K562 (cell line): ENCODE results near the gene GNAI1. TPM values are rescaled to one million over a fixed set of nuclear protein-coding genes. Genes with fewer than 3 reads are reported as not detected.

Experiments
- ATAC-seq: fragments of 200-7000 bp; cut with Tn5 transposase; 3 replicates; pipeline ENCODE4 v1.9.1; 2020; ENCODE audit warnings: moderate library complexity
- BruUV-seq: library from RNA; stranded (reverse); fragments of 400-500 nt; replicated peaks from 2 replicates; lab custom pipeline; 2021; lab: Mats Ljungman, UMichigan
- CTCF ChIA-PET: fragments of 300-600 bp; formaldehyde crosslinking; extraction: SDS; loops from one replicate; lab custom pipeline; 2021; ENCODE audit warnings: low intra/inter-chr PET ratio; lab: Yijun Ruan, JAX
- POLR2A ChIA-PET: fragments of 300-600, 350-650 bp; sonication (Branson Sonifier 250); formaldehyde crosslinking; extraction: SDS; loops from one replicate; lab custom pipeline; 2021; ENCODE audit warnings: antibody characterized with exemption, inconsistent platforms; lab: Yijun Ruan, JAX
- DNase-seq, 4 experiments: peaks; one replicate each; pipeline versions ENCODE4 v3.0.0 to v3.0.0-alpha.2; 2011 to 2018; ENCODE audit warnings: low spot score in 3 of 4, mixed read lengths in 3 of 4; ENCODE audit errors: extremely low read depth in 1 of 4
- FAIRE-seq: peaks from 2 replicates; lab custom pipeline; 2011; peaks lifted over from hg19 to GRCh38; lab: Jason Lieb, UNC
- H2AFZ ChIP-seq: 2 replicates; pipeline ENCODE4 v1.6.0; 2011; ENCODE audit warnings: low read depth, low read length, control low read depth, inconsistent platforms
- H3K27ac ChIP-seq: fragments of 200-600 bp; 3 replicates; pipeline ENCODE4 v1.8.0; 2011; ENCODE audit warnings: low read depth, mild to moderate bottlenecking, control low read depth, inconsistent platforms, low read length, moderate library complexity, mixed read lengths; ENCODE audit errors: extremely low read depth
- H3K27me3 ChIP-seq, 2 experiments: fragments of 300-600 bp in 1 of 2; 2 replicates in 1 of 2; 3 replicates in 1 of 2; pipeline versions ENCODE4 v1.6.0 to v1.8.0; 2011; ENCODE audit warnings: inconsistent platforms in 2 of 2, low read length in 2 of 2, mild to moderate bottlenecking in 1 of 2, mixed read lengths in 1 of 2, moderate library complexity in 1 of 2; ENCODE audit not compliant: control insufficient read depth in 2 of 2, insufficient read depth in 2 of 2
- H3K36me3 ChIP-seq: fragments of 300-600 bp; 3 replicates; pipeline ENCODE4 v1.8.0; 2011; ENCODE audit warnings: mild to moderate bottlenecking, low read length, inconsistent platforms; ENCODE audit not compliant: control insufficient read depth, insufficient read depth
- H3K4me1 ChIP-seq, 2 experiments: fragments of 200-600 bp in 1 of 2; replicated peaks in 1 of 2; 2 replicates in 1 of 2; 3 replicates in 1 of 2; pipeline versions ENCODE4 v1.5.1 to v1.8.0; 2011; ENCODE audit warnings: inconsistent platforms in 2 of 2, low read length in 2 of 2, mild to moderate bottlenecking in 1 of 2, mixed read lengths in 1 of 2, moderate library complexity in 1 of 2; ENCODE audit not compliant: control insufficient read depth in 2 of 2, insufficient read depth in 2 of 2
- H3K4me2 ChIP-seq: 2 replicates; pipeline ENCODE4 v1.6.1; 2011; ENCODE audit warnings: low read length, control low read depth, inconsistent platforms, mixed read lengths; ENCODE audit not compliant: insufficient read depth
- H3K4me3 ChIP-seq: fragments of 200-600 bp; sonication (generic), shearing (Covaris generic); 2 replicates; pipeline ENCODE4 v1.5.1; 2016; ENCODE audit warnings: control low read depth, inconsistent platforms
- H3K79me2 ChIP-seq: fragments of 200-600 bp; 3 replicates; pipeline ENCODE4 v1.8.0; 2011; ENCODE audit warnings: low read length, inconsistent platforms; ENCODE audit not compliant: control insufficient read depth, insufficient read depth
- H3K9ac ChIP-seq, 2 experiments: 2 replicates each; pipeline versions ENCODE4 v1.6.0 to v1.6.1; 2011; ENCODE audit warnings: low read depth in 2 of 2, low read length in 2 of 2, control low read depth in 1 of 2, inconsistent platforms in 1 of 2, mild to moderate bottlenecking in 1 of 2, mixed read lengths in 1 of 2; ENCODE audit not compliant: insufficient read depth in 1 of 2
- H3K9me1 ChIP-seq: one replicate; pipeline ENCODE4 v1.6.0; 2011; ENCODE audit warnings: inconsistent platforms, mild to moderate bottlenecking, low read length, moderate library complexity; ENCODE audit not compliant: control insufficient read depth, insufficient read depth
- H3K9me3 ChIP-seq: replicated peaks from 2 replicates; pipeline ENCODE4 v1.5.1; 2011; ENCODE audit warnings: low read depth, low read length, inconsistent platforms; ENCODE audit not compliant: control insufficient read depth, insufficient read depth
- H4K20me1 ChIP-seq: replicated peaks from 2 replicates; pipeline ENCODE4 v1.6.1; 2011; ENCODE audit warnings: low read length, inconsistent platforms, mixed read lengths; ENCODE audit not compliant: control insufficient read depth, insufficient read depth
- DDX20 ChIP-seq: fragments of 450-650 bp; IDR thresholded peaks from 2 replicates; pipeline ENCODE4 v1.6.1; 2016; ENCODE audit warnings: missing genetic modification characterization, low read depth, mild to moderate bottlenecking, missing compliant biosample characterization, moderate library complexity
- E2F1 ChIP-seq: sonication (generic); formaldehyde crosslinking; IDR thresholded peaks from 2 replicates; pipeline ENCODE4 v1.8.1; 2023; ENCODE audit warnings: mild to moderate bottlenecking, missing genetic modification reagents, moderate library complexity
- PCBP1 ChIP-seq: fragments of 200-400 bp; formaldehyde crosslinking; IDR thresholded peaks from 2 replicates; pipeline ENCODE4 v1.6.1; 2018; ENCODE audit warnings: mild to moderate bottlenecking, low read depth, low read length; ENCODE audit not compliant: poor library complexity, severe bottlenecking
- POLR2AphosphoS5 ChIP-seq: IDR thresholded peaks from 2 replicates; pipeline ENCODE4 v1.6.1; 2011; ENCODE audit warnings: mild to moderate bottlenecking, low read depth, low read length, moderate library complexity; ENCODE audit not compliant: control insufficient read depth, insufficient read depth
- PTTG1 ChIP-seq: fragments of 450-650 bp; IDR thresholded peaks from 2 replicates; pipeline ENCODE4 v1.6.1; 2016; ENCODE audit warnings: low read depth, mild to moderate bottlenecking, missing genetic modification characterization, missing compliant biosample characterization
- YY1 ChIP-seq, 3 experiments: IDR thresholded peaks; 2 replicates each; pipeline ENCODE4 v1.6.1; 2011; ENCODE audit warnings: low read length in 2 of 3, mild to moderate bottlenecking in 2 of 3, moderate library complexity in 2 of 3, borderline replicate concordance in 1 of 3, control low read depth in 1 of 3, low read depth in 1 of 3; ENCODE audit not compliant: insufficient read depth in 3 of 3, insufficient replicate concordance in 2 of 3, control insufficient read depth in 1 of 3, insufficient read length in 1 of 3; ENCODE audit errors: extremely low read depth in 1 of 3
- ZNF274 ChIP-seq: IDR thresholded peaks from 2 replicates; pipeline ENCODE4 v1.6.1; 2011; ENCODE audit warnings: low read depth, mild to moderate bottlenecking, low read length, moderate library complexity, borderline replicate concordance
- ZNF780A ChIP-seq: fragments of 250-450 bp; sonication (Bioruptor Pico); IDR thresholded peaks from 2 replicates; pipeline ENCODE4 v1.5.0; 2021; ENCODE audit warnings: mild to moderate bottlenecking
- WGBS: fragments of 100-300 bp; shearing (Covaris generic); methylation state at CpG from one replicate; pipeline ENCODE4 v1.1.6; 2016; ENCODE audit warnings: low coverage, mixed read lengths; ENCODE audit not compliant: insufficient coverage; ENCODE audit errors: missing lambda C conversion rate; 5-methylcytosine and 5-hydroxymethylcytosine counted together
- in situ Hi-C: fragments of 300-500 bp; cut with MboI; formaldehyde crosslinking; loops from 4 replicates; pipeline ENCODE4 v1.15.0; 2018; ENCODE audit warnings: inconsistent platforms, mixed read lengths
- intact Hi-C: fragments of 100-400 bp; cut with micrococcal nuclease; formaldehyde crosslinking; loops from 2 replicates; pipeline ENCODE4 v1.14.2; 2022
- polyA plus RNA-seq, 8 experiments: library from polyadenylated mRNA; depleted of rRNA in 4 of 8; stranded (reverse) in 5 of 8; unstranded in 3 of 8; fragments of >200 nt; fragmentation: Nextera tagmentation in 2 of 8; fragmentation: Illumina TruSeq in 1 of 8; extraction: Ambion mirVana in 2 of 8; extraction: Trizol in 1 of 8; gene quantifications; 2 replicates each; pipeline versions ENCODE4 v1.2.1 to v1.2.3, GENCODE V29; 2011 to 2014; ENCODE audit warnings: inconsistent platforms in 1 of 8, missing spikeins in 1 of 8
- total RNA-seq, 7 experiments: library from RNA; depleted of rRNA in 6 of 7; stranded (reverse); fragments of >200 nt in 6 of 7; fragmentation: Illumina TruSeq in 2 of 7; extraction: Trizol in 2 of 7; gene quantifications; 2 replicates each; pipeline versions ENCODE4 v1.2.1 to v1.2.3, GENCODE V29; 2011 to 2021; ENCODE audit warnings: low replicate concordance in 1 of 7
- TF ChIP-seq, protein P1 (sequence below): sonication (generic); formaldehyde crosslinking; IDR thresholded peaks from 2 replicates; pipeline ENCODE4 v1.8.0; 2022; ENCODE audit warnings: mild to moderate bottlenecking, missing genetic modification reagents, borderline replicate concordance
- TF ChIP-seq, protein P2 (sequence below): fragments of 450-650 bp; conservative IDR thresholded peaks from 2 replicates; pipeline ENCODE4 v1.6.1; 2016; ENCODE audit warnings: missing genetic modification characterization, low read depth, mild to moderate bottlenecking, control low read depth, missing compliant biosample characterization
- TF ChIP-seq, protein P3 (sequence below): fragments of 250-450 bp; sonication (Bioruptor Pico); IDR thresholded peaks from 2 replicates; pipeline ENCODE4 v1.5.0; 2021; ENCODE audit warnings: mild to moderate bottlenecking, borderline replicate concordance

The GNAI1 gene
- total and polyA plus RNA-seq, 9 of the 15 experiments (the other 6 are each of a cell fraction or from before 2014, with no cell fraction given), result 0.03 to 0.13 (median 0.08) TPM; not detected in 6

- H3K9ac ChIP-seq, result no peak overlapping the region
- H4K20me1 ChIP-seq, result no peaks in the 10 kb centered on the region
- no peak overlapping the region for H3K4me2 ChIP-seq
- in situ Hi-C loops (loop anchor here (5.0 kb wide), 1 partner anchor 464 kb away; no protein-coding TSS in a partner anchor), intact Hi-C loops (no loop called here)
- peaks cover 0 to 11% of the 10 kb centered on the region in 2 experiments; a peak in 1 of 5 replicates for H3K4me1 ChIP-seq
- no peak for FAIRE-seq
- H3K9me3 ChIP-seq, result no peaks in the 10 kb centered on the region
- 3% methylated on average over 4 of the region's 4 CpGs for WGBS
- no TSS peak for BruUV-seq
- peaks cover 0 to 3% of the 10 kb centered on the region in 2 experiments; a peak in 1 of 5 replicates for H3K27me3 ChIP-seq
- DNase-seq, result no peak
- H3K4me3 ChIP-seq, result no peak overlapping the region
- ChIA-PET POLR2A (no interaction called here), CTCF (no interaction called here)
- no peak overlapping the region for H3K27ac ChIP-seq
- H3K9me1 ChIP-seq, result no peaks in the 10 kb centered on the region
- no peaks in the 10 kb centered on the region for H3K36me3 ChIP-seq
- H3K79me2 ChIP-seq, result no peaks in the 10 kb centered on the region
- no peak overlapping the region for H2AFZ ChIP-seq
- no peak for ATAC-seq
- TF ChIP-seq POLR2AphosphoS5 (no peak), YY1 (IDR thresholded peaks at IDR 0.05; ENCODE audit: borderline replicate concordance in 1 of 3, control insufficient read depth in 1 of 3, extremely low read depth in 1 of 3, insufficient read depth in 3 of 3, insufficient read length in 1 of 3, insufficient replicate concordance in 2 of 3, low read depth in 1 of 3, low read length in 2 of 3) (no peak), E2F1 (CRISPR knock-in tag) (no peak), ZNF274 (no peak), ZNF780A (CRISPR knock-in tag) (no peak), PCBP1 (no peak), PTTG1 (no peak), DDX20 (tag) (no peak)
- TF ChIP-seq, protein P1, sequence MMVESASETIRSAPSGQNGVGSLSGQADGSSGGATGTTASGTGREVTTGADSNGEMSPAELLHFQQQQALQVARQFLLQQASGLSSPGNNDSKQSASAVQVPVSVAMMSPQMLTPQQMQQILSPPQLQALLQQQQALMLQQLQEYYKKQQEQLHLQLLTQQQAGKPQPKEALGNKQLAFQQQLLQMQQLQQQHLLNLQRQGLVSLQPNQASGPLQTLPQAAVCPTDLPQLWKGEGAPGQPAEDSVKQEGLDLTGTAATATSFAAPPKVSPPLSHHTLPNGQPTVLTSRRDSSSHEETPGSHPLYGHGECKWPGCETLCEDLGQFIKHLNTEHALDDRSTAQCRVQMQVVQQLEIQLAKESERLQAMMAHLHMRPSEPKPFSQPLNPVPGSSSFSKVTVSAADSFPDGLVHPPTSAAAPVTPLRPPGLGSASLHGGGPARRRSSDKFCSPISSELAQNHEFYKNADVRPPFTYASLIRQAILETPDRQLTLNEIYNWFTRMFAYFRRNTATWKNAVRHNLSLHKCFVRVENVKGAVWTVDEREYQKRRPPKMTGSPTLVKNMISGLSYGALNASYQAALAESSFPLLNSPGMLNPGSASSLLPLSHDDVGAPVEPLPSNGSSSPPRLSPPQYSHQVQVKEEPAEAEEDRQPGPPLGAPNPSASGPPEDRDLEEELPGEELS, result no peak
- TF ChIP-seq, protein P2, sequence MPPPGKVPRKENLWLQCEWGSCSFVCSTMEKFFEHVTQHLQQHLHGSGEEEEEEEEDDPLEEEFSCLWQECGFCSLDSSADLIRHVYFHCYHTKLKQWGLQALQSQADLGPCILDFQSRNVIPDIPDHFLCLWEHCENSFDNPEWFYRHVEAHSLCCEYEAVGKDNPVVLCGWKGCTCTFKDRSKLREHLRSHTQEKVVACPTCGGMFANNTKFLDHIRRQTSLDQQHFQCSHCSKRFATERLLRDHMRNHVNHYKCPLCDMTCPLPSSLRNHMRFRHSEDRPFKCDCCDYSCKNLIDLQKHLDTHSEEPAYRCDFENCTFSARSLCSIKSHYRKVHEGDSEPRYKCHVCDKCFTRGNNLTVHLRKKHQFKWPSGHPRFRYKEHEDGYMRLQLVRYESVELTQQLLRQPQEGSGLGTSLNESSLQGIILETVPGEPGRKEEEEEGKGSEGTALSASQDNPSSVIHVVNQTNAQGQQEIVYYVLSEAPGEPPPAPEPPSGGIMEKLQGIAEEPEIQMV (tag), result no peak
- TF ChIP-seq, protein P3, sequence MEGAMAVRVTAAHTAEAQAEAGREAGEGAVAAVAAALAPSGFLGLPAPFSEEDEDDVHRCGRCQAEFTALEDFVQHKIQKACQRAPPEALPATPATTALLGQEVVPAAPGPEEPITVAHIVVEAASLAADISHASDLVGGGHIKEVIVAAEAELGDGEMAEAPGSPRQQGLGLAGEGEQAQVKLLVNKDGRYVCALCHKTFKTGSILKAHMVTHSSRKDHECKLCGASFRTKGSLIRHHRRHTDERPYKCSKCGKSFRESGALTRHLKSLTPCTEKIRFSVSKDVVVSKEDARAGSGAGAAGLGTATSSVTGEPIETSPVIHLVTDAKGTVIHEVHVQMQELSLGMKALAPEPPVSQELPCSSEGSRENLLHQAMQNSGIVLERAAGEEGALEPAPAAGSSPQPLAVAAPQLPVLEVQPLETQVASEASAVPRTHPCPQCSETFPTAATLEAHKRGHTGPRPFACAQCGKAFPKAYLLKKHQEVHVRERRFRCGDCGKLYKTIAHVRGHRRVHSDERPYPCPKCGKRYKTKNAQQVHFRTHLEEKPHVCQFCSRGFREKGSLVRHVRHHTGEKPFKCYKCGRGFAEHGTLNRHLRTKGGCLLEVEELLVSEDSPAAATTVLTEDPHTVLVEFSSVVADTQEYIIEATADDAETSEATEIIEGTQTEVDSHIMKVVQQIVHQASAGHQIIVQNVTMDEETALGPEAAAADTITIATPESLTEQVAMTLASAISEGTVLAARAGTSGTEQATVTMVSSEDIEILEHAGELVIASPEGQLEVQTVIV (CRISPR knock-in tag), result no peak
Measured at GRCh38 chr7:80136261-80137055, 1.8 kb downstream of the GNAI1 start.
